ENCODE results near the gene GTF2A1L. TPM values are rescaled to one million over a fixed set of nuclear protein-coding genes. Genes with fewer than 3 reads are reported as not detected.

The GTF2A1L gene
- polyA plus RNA-seq, 2 of the 4 experiments (the other 2 are of a cell fraction) = not detected

- no peak overlapping the region for H3K27ac ChIP-seq
- WGBS (ENCODE audit: missing lambda C conversion rate) = 18% methylated on average over 2 of the region's 2 CpGs
Measured at GRCh38 chr2:48721158-48721557, 103.5 kb downstream of the GTF2A1L start.

GRCh38 chr2:48722391-48722790, 104.7 kb downstream of the GTF2A1L start:
- 0% methylated on average over 1 of the region's 1 CpG for WGBS (ENCODE audit: missing lambda C conversion rate)
- FAIRE-seq (no peak), ATAC-seq (no peak), DNase-seq (ENCODE audit: low read depth in 1 of 2, low spot score in 1 of 2) (no peak)
- ChIA-PET CTCF (interaction anchor here (1.9 kb wide), 1 partner anchor 14 kb away, joined by 3 read pairs; no protein-coding TSS in a partner anchor), POLR2A (no interaction called here)
- no peak for TF ChIP-seq POLR2A (IDR thresholded peaks at IDR 0.05; ENCODE audit: low read length)
- no peak for TF ChIP-seq CHD4 (IDR thresholded peaks at IDR 0.05; ENCODE audit: borderline replicate concordance)
- TF ChIP-seq BHLHE40 (IDR thresholded peaks at IDR 0.05; ENCODE audit: low read depth, low read length) = no peak
- TF ChIP-seq ZC3H11A (IDR thresholded peaks at IDR 0.05) = no peak
- TF ChIP-seq KDM5A (IDR thresholded peaks at IDR 0.05) = no peak
- TF ChIP-seq ZFP36 (IDR thresholded peaks at IDR 0.05; ENCODE audit: borderline replicate concordance, partially characterized antibody) = no peak
- TF ChIP-seq ZNF302 (CRISPR knock-in tag; IDR thresholded peaks at IDR 0.05) = no peak
- no peak for TF ChIP-seq HOXB5 (CRISPR knock-in tag; IDR thresholded peaks at IDR 0.05)
- TF ChIP-seq RCOR1 (IDR thresholded peaks at IDR 0.05; ENCODE audit: low read depth, low read length) = no peak
- no peak for TF ChIP-seq ELK1 (IDR thresholded peaks at IDR 0.05; ENCODE audit: low read depth, low read length)
- Histone ChIP-seq H3K9me3 (no peaks in the 10 kb centered on the region), H3K27ac (no peak overlapping the region), H3K4me1 (no peaks in the 10 kb centered on the region), H3K4me3 (no peak overlapping the region), H3K4me2 (no peak overlapping the region)

More at GRCh38 chr2:48721158-48721557, 103.5 kb downstream of the GTF2A1L start:
- H3K4me1 ChIP-seq = no peaks in the 10 kb centered on the region
- ChIA-PET POLR2A (no interaction called here), CTCF (interaction anchor here (1.9 kb wide), 1 partner anchor 15 kb away, joined by 3 read pairs; no protein-coding TSS in a partner anchor)
- DNase-seq (ENCODE audit: low read depth in 1 of 2, low spot score in 1 of 2) (no peak), ATAC-seq (no peak), FAIRE-seq (no peak)
- TF ChIP-seq, protein P1, sequence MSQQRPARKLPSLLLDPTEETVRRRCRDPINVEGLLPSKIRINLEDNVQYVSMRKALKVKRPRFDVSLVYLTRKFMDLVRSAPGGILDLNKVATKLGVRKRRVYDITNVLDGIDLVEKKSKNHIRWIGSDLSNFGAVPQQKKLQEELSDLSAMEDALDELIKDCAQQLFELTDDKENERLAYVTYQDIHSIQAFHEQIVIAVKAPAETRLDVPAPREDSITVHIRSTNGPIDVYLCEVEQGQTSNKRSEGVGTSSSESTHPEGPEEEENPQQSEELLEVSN (IDR thresholded peaks at IDR 0.05; ENCODE audit: borderline replicate concordance, low read depth) = no peak
- TF ChIP-seq HOXA7 (CRISPR knock-in tag; IDR thresholded peaks at IDR 0.05) (no peak), GATA3 (IDR thresholded peaks at IDR 0.05; ENCODE audit: borderline replicate concordance) (no peak), SMC3 (IDR thresholded peaks at IDR 0.05) (no peak), CBX8 (IDR thresholded peaks at IDR 0.05) (no peak), HOXB5 (CRISPR knock-in tag; IDR thresholded peaks at IDR 0.05) (no peak), SREBF2 (IDR thresholded peaks at IDR 0.05) (no peak), RAD21 (conservative IDR thresholded peaks at IDR 0.05 in 1 of 2, IDR thresholded peaks at IDR 0.05 in 1 of 2) (no peak), RNF2 (IDR thresholded peaks at IDR 0.05; ENCODE audit: borderline replicate concordance, low read depth) (no peak), JUN (IDR thresholded peaks at IDR 0.05) (no peak), FOSB (CRISPR knock-in tag; IDR thresholded peaks at IDR 0.05) (no peak), FOSL2 (IDR thresholded peaks at IDR 0.05) (no peak), FOSL2 (CRISPR knock-in tag; IDR thresholded peaks at IDR 0.05) (no peak), RFX5 (IDR thresholded peaks at IDR 0.05) (no peak), EHMT2 (IDR thresholded peaks at IDR 0.05; ENCODE audit: low read depth) (no peak)
- TF ChIP-seq, protein P2, sequence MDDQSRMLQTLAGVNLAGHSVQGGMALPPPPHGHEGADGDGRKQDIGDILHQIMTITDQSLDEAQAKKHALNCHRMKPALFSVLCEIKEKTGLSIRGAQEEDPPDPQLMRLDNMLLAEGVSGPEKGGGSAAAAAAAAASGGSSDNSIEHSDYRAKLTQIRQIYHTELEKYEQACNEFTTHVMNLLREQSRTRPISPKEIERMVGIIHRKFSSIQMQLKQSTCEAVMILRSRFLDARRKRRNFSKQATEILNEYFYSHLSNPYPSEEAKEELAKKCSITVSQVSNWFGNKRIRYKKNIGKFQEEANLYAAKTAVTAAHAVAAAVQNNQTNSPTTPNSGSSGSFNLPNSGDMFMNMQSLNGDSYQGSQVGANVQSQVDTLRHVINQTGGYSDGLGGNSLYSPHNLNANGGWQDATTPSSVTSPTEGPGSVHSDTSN (IDR thresholded peaks at IDR 0.05) = no peak
- TF ChIP-seq, protein P3, sequence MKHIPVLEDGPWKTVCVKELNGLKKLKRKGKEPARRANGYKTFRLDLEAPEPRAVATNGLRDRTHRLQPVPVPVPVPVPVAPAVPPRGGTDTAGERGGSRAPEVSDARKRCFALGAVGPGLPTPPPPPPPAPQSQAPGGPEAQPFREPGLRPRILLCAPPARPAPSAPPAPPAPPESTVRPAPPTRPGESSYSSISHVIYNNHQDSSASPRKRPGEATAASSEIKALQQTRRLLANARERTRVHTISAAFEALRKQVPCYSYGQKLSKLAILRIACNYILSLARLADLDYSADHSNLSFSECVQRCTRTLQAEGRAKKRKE (CRISPR knock-in tag; IDR thresholded peaks at IDR 0.05; ENCODE audit: low read depth) = no peak
- H3K4me3 ChIP-seq = no peak overlapping the region
- no peaks in the 10 kb centered on the region for H3K9me3 ChIP-seq
- no peak overlapping the region for H3K4me2 ChIP-seq
